Left hindlimb (tissue), 1 donor: Measurements from ENCODE around the gene ST8SIA4.

Source experiments
- DNase-seq: peaks from one replicate; pipeline ENCODE4 v3.0.0-alpha.2; 2018

ST8SIA4 gene

DNA sequence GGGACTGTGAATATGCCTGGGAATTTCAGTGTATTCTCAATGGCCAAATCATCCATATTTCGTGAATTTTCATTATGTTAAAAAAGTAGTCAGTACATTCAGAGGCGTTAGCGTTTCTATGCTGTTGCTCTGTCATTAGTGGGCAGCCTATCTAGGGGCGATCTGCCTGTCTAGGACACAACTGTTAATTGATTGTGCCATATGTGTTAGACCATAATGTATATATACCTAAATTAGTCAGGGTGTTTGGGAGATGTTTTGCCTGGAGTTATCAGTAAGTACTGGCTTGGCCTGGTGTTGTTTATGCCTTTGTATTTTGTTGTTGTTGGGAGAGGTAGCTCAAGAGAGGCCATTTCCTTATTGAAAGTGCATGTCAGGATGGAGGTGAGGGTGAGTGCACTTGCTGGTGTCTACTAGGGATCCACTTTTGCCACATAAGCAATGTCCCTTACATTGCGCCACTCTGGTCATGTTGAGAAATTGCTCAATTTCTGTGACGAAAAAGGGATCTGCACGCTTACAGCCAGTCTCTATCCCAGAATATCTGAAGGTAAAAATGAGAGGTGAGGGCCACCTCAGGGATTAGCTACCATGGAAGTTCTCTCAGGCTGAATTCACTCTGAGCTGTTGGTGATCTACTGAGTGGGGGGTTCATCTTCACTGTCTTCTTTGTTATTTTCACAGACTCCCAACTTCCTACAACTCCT is 123.3 kb downstream of the ST8SIA4 start:
- no peak for DNase-seq

DNA sequence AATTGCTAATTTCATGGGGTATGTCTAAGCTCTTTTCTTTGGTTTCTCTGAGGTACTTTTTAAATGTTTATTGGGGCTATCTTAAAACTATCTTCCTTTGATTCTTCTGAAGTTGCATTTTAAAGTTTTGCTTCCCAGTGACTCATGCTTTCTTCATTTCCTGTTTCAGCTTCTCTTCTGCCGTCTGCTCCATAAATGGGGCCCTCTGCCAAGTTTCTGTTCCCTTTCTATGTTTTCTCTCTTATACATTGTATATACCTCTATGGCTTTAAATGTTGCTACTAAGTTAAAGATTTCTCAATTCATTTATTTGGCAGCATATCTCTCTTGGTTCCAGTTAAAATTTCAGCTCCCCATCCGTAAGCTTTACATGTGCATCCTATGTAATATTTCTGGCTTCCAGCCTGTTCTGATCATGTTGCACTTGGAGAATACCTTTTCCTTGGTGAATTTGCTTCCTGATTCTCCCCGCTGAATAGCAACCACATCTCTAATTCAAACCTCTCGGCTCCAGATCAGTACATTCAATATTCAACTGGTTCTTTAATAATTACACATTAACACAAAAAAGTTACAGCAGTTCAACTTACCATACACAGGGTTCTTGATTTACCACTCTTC is 125.3 kb downstream of the ST8SIA4 start:
- DNase-seq = no peak

DNA sequence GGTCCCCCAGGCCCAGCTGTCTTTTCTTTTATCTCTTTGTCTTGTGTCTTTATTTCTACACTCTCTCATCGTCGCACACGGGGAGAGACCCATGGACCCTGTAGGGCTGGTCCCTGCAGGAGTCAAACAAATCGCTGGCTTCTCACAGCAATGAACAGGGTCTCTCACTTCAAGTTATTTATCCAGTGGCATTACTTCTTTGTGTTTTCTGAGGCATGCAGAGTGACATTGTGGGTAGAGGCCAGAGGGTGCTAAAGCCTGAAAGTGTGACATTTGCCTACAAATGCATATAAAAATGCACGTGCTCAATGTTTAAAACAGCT is 127.6 kb downstream of the ST8SIA4 start:
- DNase-seq = no peak

DNA sequence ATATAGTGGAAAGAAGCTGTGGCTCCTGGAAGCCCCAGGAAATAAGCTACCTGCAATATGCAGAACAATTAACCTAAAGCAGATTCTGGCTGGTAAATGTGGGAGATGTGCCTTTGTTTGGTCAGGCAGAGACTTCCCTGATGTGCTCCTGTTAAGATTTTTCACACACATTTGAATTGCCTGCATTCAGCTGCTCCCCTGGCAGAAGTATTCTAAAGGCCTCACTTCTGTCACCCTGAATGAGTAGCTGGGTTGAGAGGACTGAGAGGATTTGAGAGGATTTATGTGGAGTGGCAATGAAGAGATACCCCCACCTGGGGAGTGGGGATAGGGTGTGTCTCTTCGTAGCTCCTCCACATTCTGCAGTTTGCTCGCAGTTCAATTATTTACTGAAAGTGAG is 130.5 kb downstream of the ST8SIA4 start:
- no peak for DNase-seq

DNA sequence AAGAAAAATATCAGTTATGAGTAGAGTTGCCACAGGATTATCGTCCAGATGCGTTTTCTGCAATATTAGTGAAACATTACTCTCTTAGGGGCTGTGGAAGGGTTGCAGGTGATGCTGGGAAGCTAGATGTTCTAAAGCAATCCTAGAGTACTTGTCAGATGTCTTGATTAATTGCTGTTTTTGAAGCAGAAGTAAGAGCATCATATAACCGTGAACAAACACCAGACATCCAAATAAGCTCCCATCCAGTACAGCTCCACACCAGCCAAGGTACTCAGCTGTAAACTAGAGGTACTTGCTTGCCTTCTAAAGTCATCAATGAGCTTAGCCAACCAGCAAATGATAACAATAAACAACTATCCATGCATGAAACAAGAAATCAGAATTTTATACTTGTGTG is 131.1 kb downstream of the ST8SIA4 start:
- no peak for DNase-seq

DNA sequence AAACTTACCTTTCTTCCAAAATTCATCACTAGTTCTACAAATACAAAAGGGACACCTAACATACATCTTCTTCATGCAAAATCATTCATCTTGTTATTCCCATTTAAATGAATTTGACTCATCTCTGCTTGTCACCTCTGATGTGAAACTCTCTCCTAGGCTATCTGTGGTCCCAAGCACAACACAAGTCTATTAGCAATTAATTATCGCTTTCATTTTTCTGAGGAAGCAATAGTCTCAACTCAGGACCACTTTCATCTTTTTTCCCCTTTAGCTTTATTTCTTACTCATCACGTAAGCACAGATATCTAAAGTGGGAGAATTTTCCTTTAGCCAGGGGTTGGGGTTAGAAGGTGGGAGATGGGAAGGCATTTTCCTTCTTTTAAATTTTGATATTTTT is 131.9 kb downstream of the ST8SIA4 start:
- no peak for DNase-seq

DNA sequence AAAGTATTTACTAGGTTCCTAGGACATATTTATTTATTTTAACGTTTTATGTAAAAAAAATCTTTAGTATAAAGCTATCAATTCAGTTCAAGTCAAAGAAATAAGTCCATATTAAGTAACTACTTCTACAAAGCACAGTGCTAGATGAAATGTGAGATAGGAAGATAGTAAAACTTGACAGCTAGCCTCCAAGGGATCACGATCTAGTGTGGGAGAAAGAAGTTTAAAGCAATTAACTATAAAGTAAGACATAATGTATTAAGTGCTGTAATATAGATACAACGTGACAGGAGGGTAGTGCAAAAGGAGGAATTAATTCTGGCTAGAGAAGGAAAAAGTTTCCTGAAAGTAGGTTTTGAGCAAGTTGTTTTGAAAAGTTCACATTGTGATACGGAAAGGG is 134.9 kb downstream of the ST8SIA4 start:
- DNase-seq = no peak

DNA sequence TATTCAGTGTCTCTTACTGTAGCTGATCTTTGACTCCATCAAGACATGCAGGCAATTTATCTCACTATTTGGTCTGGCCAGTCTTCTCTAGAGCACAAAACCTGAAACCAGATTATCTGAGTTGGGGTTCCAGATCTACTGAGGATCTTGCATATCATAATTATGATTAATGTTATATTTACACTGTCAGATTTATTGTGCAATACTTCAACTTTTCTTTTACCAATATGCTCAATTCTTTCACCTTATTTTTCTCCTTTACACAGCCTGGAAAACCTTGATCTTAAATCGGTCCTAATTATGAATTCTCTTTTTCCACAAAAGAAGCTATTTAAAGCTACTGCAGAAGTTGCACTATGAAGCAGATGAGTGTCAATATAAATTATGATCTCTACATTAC is 140.1 kb downstream of the ST8SIA4 start:
- no peak for DNase-seq

DNA sequence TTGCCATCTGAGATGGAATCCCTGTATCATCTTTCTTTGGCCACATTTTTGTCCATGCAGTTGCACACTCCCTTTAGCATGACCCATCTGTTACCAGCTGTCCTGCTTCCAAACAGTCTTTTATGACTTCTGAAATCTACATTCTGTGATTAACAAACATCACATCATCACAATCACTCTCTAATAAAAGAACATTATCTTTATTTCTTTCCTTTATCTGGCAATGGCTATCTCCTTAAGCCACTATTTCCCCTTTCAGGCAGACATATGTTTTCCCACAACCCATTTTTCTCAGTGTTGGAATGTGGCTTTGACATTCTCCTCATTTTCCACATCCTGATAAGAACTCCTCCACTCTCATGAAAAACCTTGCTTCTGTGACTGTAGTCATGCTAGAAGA is 141.0 kb downstream of the ST8SIA4 start:
- DNase-seq = no peak

DNA sequence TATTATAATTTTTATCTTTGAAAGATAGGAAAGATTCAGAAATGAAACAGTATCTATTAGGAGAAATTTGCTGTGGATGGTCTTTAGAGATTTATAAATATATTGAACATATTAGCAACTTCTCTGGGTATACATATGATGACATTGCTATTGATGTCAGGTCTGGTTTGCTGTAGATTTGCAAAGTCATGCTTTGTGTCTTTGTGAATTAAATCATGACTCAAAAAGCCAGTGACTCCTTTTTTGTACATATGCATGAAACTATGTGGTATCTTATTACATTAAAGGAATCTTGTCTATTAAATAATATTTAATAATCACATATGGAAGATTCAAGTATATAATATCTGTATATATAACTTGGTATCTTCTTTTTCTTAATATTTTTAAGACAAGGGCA is 141.9 kb downstream of the ST8SIA4 start:
- no peak for DNase-seq

DNA sequence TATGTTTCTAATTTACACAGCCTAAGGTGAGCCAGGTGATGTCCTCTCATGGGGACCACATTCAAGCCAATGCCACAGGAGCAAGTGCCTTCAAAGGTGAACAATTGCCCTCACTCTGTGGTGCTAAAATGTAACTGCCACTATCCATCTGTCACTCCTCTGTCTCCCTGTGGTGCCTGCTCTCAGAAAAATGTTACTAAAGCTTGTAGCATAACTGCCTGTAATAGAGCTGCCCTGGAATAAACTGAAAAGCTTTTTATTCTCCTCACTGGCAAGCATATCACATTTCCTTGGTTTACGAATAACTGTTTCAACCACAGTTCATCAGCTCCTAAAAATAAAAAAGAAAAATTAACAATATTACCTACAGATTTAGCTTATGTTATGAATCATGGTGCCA is 142.4 kb downstream of the ST8SIA4 start:
- DNase-seq = no peak

DNA sequence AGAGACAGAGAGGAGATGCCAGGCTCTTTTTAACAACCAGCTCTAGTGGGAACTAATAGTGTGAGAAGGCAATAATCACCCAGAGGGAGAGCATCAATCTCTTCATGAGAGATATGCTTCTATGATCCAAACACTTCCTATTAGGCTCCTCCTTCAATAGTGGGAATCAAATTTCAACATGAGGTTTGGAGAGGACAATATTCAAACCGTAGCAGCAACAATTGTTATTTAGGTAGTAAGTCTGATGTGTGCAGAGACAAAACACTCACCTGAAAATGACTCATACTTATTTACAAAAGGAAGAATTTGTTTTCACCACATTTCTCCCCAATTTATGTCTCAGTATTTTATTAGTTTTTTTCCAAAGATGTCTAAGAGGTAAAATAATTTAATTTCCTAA is 144.3 kb downstream of the ST8SIA4 start:
- no peak for DNase-seq

DNA sequence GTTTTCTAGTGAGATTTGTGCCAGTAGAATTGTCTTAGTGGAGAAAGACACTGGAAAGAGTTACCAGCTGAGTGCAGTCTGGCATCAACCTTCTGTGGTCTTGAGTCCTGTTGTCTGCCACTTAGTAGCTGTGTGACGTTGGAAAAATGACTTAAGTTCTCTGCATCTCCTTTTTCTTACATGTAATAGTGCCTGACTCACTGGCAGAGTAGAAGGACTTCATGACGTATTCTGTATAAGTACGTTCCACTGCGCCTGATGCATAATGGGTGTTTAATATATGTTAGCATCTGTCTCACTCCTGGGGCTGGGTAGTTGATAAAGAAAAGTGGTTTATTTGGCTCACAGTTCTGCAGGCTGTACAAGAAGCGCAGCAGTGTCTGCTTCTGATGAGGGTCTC is 144.8 kb downstream of the ST8SIA4 start:
- DNase-seq = no peak

DNA sequence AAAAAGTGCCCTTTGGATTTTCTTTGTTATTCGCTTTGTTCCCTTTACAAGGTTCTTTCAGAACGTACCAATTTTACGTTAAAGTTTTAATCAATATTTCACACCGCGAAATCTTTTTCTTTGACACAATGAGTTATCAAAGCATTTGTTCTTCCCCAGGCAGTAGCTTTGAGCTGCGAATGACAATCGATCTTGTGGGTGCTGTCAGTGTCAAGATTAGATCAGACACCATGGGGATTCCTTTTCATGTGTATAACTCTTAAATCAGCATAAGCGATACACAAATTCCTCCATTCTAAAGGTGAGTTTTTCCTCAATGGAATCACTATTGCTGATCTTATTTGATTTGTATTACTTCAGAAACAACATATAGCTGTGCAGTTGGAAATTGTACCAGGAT is 145.5 kb downstream of the ST8SIA4 start:
- no peak for DNase-seq
